ENCODE data around the gene EDC3. TPM values are rescaled to one million over a fixed set of nuclear protein-coding genes. Genes with fewer than 3 reads are reported as not detected.

Gene EDC3
- total RNA-seq, 1 experiment from 2014 or later, result 62.6 TPM

DNA sequence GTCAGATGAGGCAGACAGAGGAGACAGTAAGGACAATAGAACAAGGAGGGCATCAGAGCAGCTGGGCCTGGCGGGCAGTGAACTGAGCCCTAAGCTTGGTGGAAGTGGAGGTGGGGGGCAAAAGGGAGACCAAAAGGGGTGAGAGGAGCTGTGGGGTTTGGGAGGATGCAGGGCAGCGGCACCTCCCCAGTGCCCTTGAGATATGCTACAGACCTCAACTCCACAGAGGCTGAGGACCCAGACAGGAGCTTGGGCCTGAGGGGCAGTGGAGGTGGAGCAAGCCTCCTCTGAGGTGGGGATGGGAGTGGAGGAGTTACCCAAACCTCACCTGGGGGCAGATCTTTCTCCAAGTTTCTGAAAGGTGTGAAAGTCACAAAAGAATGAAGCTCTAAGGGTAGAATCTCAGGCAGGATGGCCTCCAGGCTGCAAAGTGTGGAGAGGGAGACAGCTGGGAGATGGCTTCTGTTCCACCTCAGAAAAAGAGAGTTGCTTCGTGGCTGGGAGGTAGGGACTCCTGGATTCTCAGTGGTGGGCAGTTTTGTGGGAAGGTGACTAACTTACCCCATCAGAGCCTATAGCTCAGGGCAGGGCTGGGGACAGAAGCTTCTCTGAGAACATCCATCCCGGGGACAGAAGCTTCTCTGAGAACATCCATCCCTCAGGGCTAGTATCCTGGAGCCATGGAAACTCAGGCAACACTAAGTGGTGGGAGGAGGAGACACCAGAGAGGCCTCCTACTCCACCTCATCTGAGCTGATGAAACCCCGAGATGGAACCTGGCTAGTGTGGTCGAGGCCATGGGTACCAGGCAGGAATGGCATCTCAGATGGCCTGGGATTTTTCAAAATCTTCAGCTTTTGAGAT, 82.5 kb downstream of the EDC3 start:
- CTCF ChIA-PET, result interaction anchor here (0.6 to 1.6 kb wide), 3 partner anchors 19 to 559 kb away, joined by 3 to 5 read pairs (median 4); no protein-coding TSS in a partner anchor
- DNase-seq (ENCODE audit: low spot score), result no peak
- H3K36me3 ChIP-seq (ENCODE audit: insufficient read depth, low read length, poor library complexity, severe bottlenecking), result no peaks in the 10 kb centered on the region
- intact Hi-C loops (cut with micrococcal nuclease; ENCODE audit: unreplicated experiment), result no loop called here
- no peak overlapping the region for H3K27ac ChIP-seq (ENCODE audit: low read depth, low read length, poor library complexity, severe bottlenecking)
- TF ChIP-seq, protein P1, sequence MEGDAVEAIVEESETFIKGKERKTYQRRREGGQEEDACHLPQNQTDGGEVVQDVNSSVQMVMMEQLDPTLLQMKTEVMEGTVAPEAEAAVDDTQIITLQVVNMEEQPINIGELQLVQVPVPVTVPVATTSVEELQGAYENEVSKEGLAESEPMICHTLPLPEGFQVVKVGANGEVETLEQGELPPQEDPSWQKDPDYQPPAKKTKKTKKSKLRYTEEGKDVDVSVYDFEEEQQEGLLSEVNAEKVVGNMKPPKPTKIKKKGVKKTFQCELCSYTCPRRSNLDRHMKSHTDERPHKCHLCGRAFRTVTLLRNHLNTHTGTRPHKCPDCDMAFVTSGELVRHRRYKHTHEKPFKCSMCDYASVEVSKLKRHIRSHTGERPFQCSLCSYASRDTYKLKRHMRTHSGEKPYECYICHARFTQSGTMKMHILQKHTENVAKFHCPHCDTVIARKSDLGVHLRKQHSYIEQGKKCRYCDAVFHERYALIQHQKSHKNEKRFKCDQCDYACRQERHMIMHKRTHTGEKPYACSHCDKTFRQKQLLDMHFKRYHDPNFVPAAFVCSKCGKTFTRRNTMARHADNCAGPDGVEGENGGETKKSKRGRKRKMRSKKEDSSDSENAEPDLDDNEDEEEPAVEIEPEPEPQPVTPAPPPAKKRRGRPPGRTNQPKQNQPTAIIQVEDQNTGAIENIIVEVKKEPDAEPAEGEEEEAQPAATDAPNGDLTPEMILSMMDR (conservative IDR thresholded peaks at IDR 0.05; ENCODE audit: low read depth, low read length), result no peak
- TF ChIP-seq EZH2 (IDR thresholded peaks at IDR 0.05; ENCODE audit: borderline replicate concordance, low read depth, low read length, poor library complexity, severe bottlenecking), result no peak
- no peaks in the 10 kb centered on the region for H3K27me3 ChIP-seq (replicated peaks; ENCODE audit: insufficient read depth, low read depth, low read length, poor library complexity)
- peaks cover 13% of the 10 kb centered on the region for H3K4me1 ChIP-seq (ENCODE audit: insufficient read depth, low read length, poor library complexity, severe bottlenecking)
- no TSS peak for BruUV-seq (replicated peaks)
- POLR2A ChIA-PET (ENCODE audit: low non-redundant PET), result no interaction called here
- H3K4me3 ChIP-seq (ENCODE audit: low read depth, low read length, poor library complexity, severe bottlenecking), result no peak overlapping the region
- no peaks in the 10 kb centered on the region for H3K9me3 ChIP-seq (ENCODE audit: low read depth, low read length, poor library complexity, severe bottlenecking)

- no peak overlapping the region for H3K4me3 ChIP-seq (ENCODE audit: low read depth, low read length, poor library complexity, severe bottlenecking)
- no peak for DNase-seq (ENCODE audit: low spot score)
- no peak for TF ChIP-seq EZH2 (IDR thresholded peaks at IDR 0.05; ENCODE audit: borderline replicate concordance, low read depth, low read length, poor library complexity, severe bottlenecking)
- no peak overlapping the region for H3K27ac ChIP-seq (ENCODE audit: low read depth, low read length, poor library complexity, severe bottlenecking)
- POLR2A ChIA-PET (ENCODE audit: low non-redundant PET), result no interaction called here
- intact Hi-C loops (cut with micrococcal nuclease; ENCODE audit: unreplicated experiment), result no loop called here
- no TSS peak for BruUV-seq (replicated peaks)
- CTCF ChIA-PET, result interaction anchor here (0.6 to 1.6 kb wide), 2 partner anchors 19 to 558 kb away, joined by 4 to 5 read pairs; no protein-coding TSS in a partner anchor
- H3K9me3 ChIP-seq (ENCODE audit: low read depth, low read length, poor library complexity, severe bottlenecking), result no peaks in the 10 kb centered on the region
- no peaks in the 10 kb centered on the region for H3K36me3 ChIP-seq (ENCODE audit: insufficient read depth, low read length, poor library complexity, severe bottlenecking)
- H3K4me1 ChIP-seq (ENCODE audit: insufficient read depth, low read length, poor library complexity, severe bottlenecking), result peaks cover 13% of the 10 kb centered on the region
- no peaks in the 10 kb centered on the region for H3K27me3 ChIP-seq (replicated peaks; ENCODE audit: insufficient read depth, low read depth, low read length, poor library complexity)
These were observed 83.1 kb downstream of the EDC3 start for GRCh38 chr15:74612677-74613076.

DNA sequence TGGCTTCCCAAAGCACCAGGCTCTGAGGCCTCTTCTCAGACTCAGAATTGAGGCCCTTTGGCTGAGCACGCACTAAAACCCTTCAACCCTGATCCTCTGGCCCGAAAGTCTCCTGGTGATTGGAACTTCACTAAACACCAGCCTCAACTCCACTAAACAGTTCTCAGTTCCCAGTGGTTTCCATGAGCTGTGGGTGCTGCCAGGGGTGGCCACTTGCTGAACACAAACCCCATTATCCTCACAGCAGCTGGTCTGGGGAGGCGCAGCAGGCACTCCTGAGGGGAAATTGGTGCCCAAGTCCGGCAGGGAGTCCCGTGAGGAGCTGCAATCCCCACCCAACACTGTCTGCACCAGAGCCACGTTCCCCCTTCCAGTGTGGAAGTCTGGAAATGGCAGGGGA, 84.0 kb downstream of the EDC3 start:
- Histone ChIP-seq H3K36me3 (ENCODE audit: insufficient read depth, low read length, poor library complexity, severe bottlenecking) (no peaks in the 10 kb centered on the region), H3K9me3 (ENCODE audit: low read depth, low read length, poor library complexity, severe bottlenecking) (no peaks in the 10 kb centered on the region), H3K27ac (ENCODE audit: low read depth, low read length, poor library complexity, severe bottlenecking) (no peak overlapping the region), H3K4me1 (ENCODE audit: insufficient read depth, low read length, poor library complexity, severe bottlenecking) (peaks cover 7% of the 10 kb centered on the region), H3K27me3 (replicated peaks; ENCODE audit: insufficient read depth, low read depth, low read length, poor library complexity) (no peaks in the 10 kb centered on the region), H3K4me3 (ENCODE audit: low read depth, low read length, poor library complexity, severe bottlenecking) (no peak overlapping the region)
- ChIA-PET CTCF (no interaction called here), POLR2A (ENCODE audit: low non-redundant PET) (no interaction called here)
- no peak for DNase-seq (ENCODE audit: low spot score)
- intact Hi-C loops (cut with micrococcal nuclease; ENCODE audit: unreplicated experiment), result no loop called here
- no TSS peak for BruUV-seq (replicated peaks)
- TF ChIP-seq EZH2 (IDR thresholded peaks at IDR 0.05; ENCODE audit: borderline replicate concordance, low read depth, low read length, poor library complexity, severe bottlenecking), result no peak
- TF ChIP-seq, protein P1 (conservative IDR thresholded peaks at IDR 0.05; ENCODE audit: low read depth, low read length), result no peak

All from A673 (cell line).